Neural cell (in vitro differentiated cells): ENCODE results near the gene ZNF831.

Source experiments
- EZH2 ChIP-seq: fragments of 200-600, 300-800 bp; shearing (Covaris generic), sonication (generic); IDR thresholded peaks from 2 replicates; pipeline ENCODE4 v1.6.1; 2014; ENCODE audit warnings: antibody characterized with exemption, low read length, borderline replicate concordance, mild to moderate bottlenecking; ENCODE audit not compliant: insufficient read depth, poor library complexity, severe bottlenecking
- POLR2AphosphoS5 ChIP-seq: IDR thresholded peaks from 2 replicates; pipeline ENCODE4 v1.6.1; 2012
- TF ChIP-seq, protein P1 (sequence below): fragments of 450-650 bp; IDR thresholded peaks from 2 replicates; pipeline ENCODE4 v1.5.1; 2014; ENCODE audit warnings: antibody characterized with exemption, mild to moderate bottlenecking, moderate library complexity; ENCODE audit not compliant: poor library complexity, severe bottlenecking

GRCh38 chr20:59291740-59292383 lies 128.2 kb downstream of the ZNF831 start:
- TF ChIP-seq, protein P1, sequence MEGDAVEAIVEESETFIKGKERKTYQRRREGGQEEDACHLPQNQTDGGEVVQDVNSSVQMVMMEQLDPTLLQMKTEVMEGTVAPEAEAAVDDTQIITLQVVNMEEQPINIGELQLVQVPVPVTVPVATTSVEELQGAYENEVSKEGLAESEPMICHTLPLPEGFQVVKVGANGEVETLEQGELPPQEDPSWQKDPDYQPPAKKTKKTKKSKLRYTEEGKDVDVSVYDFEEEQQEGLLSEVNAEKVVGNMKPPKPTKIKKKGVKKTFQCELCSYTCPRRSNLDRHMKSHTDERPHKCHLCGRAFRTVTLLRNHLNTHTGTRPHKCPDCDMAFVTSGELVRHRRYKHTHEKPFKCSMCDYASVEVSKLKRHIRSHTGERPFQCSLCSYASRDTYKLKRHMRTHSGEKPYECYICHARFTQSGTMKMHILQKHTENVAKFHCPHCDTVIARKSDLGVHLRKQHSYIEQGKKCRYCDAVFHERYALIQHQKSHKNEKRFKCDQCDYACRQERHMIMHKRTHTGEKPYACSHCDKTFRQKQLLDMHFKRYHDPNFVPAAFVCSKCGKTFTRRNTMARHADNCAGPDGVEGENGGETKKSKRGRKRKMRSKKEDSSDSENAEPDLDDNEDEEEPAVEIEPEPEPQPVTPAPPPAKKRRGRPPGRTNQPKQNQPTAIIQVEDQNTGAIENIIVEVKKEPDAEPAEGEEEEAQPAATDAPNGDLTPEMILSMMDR = no peak
- TF ChIP-seq EZH2 (no peak), POLR2AphosphoS5 (no peak)
